GM19455 (cell line): ENCODE measurements around the gene STIL.

Experiments used
- ATAC-seq: cut with Tn5 transposase; IDR thresholded peaks from one replicate; pipeline ENCODE4 v1.9.1; 2021; ENCODE audit not compliant: unreplicated experiment

Gene STIL

DNA sequence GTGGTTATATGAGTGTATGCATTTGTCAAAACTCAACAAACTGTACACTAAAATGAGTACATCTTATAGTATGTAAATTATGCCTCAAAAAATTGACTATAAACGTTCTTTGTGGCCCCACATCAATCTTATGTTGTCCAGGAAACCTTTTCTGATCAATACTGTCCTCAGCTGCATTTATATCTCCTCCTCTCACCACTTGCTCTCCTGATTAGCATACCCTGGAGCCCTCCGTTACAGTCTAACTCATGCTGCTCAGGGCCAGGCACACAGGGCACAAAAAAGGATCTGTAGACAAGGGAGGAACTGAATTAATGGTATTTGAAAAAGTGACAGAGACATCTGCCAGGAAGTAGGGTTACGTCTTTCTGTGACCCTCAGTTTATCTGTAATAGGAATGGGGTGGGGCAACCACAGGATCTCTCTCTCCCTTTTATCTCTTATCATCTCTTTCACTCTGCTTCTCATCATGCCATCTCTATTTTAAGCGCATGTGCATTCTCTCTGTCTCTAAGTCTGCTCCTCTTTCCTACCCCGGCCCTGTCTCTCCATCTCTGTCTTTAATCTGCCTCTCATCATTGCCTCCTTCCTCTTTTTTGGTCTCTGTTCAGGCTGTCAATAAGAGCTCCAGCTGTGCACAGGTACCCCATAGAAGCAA lies 74.9 kb downstream of the STIL start:
- ATAC-seq, result no peak

DNA sequence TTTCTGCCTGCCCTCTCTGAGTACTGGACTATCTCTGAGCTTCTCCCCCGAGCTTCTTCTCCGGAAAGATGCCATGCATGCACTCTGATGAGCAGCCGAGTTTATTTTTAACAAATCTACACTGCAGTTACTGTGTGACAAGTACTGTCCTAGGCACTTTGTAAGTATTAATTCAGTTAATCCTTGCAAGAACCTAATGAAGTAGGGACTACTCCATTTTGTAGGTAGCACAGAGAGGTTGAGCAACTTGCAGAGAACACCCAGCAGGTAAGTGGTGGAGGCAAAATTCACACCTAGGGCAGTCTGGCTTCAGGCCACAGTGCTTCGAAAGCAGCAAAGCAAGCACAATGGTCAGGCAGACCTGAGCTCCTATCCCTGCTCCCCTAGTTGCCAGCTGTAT lies 78.1 kb downstream of the STIL start:
- ATAC-seq, result no peak

DNA sequence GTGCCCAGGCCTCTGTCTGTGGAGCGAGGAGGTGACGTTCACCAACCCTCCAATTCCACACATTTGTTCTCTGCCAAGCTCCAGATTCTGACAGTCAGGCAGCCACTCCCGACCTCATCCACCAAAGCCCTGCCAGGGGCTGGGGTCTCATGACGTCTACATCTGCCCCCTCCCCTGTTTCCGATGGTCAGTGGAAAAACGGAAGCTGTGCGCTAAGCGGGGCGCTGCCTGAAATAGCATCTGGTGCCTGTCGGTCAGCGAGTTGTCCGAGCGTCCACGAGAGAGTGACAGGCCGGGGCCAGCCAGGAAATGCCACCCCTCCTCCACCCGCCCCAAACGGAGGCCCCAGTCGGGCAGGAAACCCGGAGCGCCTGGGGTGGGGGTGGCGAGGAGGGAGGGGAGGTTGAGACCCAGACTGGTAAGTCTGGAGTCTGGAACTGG lies 78.7 kb downstream of the STIL start:
- ATAC-seq, result no peak

DNA sequence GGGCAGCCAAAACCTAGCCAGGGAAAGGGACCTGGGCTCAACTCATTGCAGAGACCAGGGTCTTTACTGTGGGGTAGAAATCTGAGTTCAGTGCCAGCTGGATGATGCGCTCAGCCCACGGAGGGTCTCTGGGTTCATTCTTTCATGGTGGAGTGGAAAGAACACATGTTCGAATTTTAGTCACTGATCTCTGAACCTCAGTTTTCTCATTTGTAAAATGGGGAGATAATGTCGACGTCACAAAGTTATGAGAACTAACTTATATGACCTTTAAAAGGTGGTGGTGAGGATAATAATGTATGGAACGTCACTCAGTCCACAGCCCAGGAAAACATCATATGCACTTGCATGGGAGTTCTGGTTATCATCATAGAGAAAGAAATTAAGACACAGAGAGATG lies 80.8 kb downstream of the STIL start:
- ATAC-seq, result no peak

DNA sequence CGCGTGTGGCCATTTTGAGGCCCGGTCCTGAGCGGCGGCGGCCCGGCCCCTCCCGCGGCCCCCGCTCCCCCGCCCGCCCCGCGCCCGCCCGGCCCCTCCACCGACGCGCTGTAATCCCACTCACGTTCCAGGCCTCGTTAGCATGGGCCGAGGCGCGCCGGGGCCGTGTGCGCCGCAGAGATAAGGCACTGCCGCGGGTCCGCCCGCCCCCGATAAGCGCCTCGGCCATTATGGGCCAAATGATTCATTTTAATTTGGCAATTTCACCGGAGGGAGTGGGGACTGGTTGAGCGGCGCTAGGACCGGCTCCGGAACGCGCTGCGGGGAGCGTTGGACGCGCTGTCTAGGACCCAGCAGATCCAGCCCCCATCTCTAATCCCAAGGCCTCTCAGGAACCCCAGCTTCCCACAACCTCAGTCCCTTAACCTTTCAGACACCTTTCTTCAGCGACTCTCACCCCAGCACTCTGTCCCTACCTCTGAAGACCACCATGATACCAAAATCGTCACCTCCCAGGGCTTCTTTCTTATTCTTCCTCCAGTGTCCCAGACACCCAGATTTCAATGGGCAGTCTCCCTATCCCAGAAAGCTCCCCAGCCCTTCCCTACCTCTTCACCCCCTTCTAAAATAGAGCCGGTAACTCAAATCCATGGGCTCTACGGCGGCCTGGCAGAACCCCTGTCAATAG lies 81.6 kb downstream of the STIL start, which contains the start of gene TAL1:
Gene TAL1 (minus strand): TSS at position 39 of the 688 bp plus-strand sequence. CDS start 6,337 bp downstream, outside the sequence.
- ATAC-seq, result no peak

DNA sequence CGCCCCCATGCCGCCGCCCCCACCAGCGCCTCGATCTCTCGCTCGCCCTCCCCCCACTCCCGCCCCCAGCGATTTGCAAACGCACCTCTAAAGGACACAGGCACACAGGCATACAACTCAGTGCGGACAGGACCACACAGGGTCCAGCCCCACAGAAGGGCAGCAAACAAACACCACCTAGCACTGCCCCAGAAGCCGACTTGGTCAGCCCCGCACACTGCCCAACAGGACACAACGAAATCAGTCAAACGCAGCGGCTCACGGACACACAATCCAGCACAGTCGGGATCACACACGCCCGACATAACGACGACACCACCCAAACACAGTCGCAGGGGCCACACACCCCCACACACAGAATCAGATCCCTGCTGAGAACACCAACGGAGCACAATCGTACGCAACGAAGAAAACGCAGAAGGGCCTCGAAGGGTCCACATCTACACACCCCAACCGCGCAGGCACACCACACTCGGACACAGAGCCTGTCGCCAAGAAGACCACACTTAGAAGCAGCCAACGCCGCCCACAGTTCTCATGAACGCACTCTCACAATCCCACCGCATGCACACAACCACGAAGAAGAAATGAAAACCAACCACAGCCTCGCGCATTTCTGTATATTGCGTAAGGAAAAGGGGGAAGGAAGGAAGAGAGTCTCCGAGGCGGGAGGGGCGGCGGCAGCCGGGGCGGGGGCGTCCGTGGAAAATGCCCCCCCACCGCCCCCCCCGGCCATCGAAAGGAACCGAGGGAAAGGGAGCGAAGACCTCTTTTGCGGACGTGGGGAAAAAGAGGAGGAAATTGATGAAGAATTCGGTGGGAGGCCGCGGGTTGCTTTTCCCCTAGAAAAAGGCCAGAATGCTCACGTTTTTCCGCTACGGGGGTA lies 82.4 kb downstream of the STIL start:
- ATAC-seq, result no peak

DNA sequence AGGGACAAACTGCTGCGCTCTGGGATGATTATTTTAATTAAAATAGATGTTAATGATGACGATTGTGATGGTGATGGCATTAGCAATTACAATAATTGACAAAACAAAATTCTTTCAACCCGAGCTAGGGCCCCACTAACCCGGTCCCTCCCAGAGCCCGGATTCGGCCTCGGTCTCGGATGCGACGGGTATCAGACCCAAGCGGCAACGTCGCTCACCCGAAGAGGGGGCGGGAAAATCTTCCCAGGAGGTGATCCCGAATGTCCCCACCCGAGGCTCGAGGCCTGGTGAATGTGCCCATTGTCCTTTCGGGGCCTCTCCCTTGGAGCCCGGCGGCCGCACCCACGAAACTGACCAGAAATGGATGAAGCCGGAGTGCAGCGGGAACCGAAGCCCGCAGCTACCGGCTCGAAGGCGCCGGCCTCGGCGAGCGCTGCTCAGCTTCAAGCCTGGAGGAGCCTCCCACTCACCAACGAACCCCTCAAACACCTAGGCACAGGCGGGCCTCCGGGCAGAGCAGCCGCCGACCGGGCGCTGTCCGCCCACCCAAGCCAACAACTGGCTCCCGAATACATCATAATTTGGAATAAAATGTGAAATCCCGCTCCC lies 83.2 kb downstream of the STIL start:
- no peak for ATAC-seq

DNA sequence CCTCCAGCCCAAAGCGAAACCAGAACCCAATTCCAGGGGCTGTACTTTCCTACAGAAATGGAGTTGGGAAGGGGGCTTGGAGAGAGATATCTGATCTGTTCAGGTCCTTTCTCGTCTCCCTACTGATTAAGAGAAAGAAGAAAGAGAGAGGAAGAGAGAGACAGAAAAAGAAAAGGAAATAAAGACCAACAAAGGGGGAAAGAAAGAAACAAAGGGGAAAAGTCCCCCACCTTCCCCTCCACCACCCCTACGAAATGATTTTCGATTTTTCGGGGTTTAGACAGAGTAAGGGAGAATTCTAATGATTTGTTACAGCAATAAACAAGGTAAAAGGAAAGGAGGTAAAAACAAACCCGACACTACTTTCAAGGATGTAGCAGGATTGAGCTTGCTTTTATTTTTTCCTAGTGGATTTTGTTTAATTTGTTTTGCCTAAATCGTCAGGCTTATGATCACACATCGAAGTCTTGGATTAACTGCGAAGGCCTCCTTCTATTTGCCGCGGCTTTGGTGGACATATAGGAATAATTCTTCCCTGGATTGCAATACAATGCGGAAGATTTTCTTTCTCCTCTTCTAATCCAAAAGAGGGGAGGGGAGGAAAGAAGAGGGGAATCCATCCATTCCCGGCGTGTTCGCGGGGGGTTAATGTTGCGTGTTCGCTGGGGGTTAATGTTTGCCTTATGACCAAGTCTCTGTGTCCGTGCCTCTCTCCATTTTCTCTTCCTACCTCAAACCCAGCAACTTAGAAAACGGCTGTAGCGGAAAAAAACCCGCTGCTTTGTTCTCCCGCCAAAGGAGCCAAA lies 83.9 kb downstream of the STIL start:
- no peak for ATAC-seq

DNA sequence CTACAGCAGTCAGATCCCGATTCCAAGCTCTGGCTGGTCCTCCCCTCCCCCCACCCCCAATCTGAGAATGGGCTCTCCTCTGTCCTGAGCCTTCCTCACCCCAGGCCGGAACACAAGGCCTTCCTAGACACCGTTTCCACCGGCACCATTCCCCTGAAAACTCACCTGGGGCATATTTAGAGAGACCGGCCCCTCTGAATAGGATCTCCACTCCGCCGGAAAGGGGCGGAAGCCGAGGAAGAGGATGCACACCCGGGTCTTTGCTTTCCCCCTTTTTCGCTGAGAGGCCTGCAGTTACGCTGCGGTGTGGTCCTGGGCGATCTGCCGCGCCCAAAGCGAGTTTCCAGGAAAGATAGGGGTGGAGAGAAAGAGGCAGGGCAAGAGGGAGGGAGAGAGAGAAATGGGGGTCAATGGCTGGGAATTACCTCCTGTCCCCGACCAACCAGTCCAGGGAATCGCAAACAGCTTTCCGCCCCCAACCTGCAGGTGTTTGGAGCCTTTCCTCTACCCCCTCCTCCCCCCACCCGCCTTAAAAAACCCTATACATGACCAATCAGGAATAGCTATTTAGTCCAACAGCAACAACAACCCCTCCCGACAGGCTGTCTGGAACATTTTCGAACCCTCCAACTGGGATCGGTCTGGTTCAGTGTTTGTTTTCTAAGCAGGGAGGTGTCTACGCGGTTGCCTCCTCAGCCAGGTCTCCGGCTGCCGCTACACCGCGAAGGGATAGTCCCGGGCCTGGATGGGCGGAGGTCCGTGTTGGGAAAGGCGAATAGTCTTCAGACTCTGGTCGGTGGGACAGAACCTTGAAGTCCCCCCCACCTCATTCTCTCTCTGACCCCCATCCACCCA lies 84.7 kb downstream of the STIL start:
- no peak for ATAC-seq

DNA sequence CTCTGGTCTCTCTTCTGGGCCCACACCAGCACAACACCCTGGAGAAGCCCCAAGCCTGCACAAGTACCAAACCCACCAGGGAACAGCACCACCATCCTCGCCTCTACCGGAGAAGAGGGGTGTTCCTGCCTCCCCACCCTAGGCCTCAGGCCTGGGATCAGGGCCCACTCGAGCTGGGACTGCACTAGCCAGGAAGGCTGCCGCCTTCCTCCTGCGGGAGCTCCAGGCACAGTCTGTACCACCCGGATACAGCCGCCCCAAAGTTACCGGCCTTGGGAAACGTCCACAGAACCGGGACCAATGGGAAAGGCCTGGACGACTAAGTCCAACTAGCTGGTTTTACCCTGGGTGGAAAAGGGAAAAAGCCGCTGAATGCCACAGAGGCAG lies 85.3 kb downstream of the STIL start:
- ATAC-seq, result no peak

DNA sequence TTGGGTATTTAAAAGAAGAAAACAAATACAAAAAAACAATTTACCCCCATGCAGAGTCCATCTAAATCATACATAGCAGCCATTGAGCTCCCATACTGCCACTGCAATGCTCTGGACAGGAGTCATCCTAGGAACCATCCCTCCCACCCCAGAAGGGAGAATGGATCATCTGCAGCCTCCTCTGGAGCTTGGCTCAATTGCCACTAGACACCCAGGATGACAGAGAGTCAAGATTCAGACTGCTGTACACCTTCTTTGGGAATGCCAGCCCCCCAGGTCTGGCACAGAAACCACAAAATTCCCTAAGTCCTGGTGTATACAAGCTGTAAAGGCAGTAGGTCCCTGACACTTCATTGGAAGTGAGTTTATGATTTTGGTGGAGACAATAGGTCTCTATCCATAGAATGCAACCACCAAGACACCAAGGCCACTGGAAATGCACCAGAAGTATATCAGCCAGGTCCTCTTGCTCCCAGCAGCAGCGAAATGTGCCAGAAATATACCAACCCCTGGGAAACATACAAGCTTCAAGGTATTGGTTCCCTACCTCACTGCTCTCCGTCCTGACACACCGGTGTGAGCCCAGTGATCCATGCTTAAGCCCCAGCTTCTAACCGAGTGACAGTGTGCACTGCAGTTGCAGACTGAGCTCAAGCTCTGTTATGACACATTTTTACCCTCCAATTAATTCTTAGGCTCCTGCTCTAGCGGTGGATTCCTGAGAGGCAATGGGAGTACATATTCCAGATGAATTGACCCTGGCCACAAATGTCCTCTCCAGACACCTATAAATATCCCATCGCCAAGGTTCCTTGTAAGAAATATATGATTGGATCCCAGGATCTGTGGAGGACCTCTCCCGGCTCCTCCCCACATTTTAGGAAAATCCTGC lies 86.4 kb downstream of the STIL start:
- no peak for ATAC-seq

DNA sequence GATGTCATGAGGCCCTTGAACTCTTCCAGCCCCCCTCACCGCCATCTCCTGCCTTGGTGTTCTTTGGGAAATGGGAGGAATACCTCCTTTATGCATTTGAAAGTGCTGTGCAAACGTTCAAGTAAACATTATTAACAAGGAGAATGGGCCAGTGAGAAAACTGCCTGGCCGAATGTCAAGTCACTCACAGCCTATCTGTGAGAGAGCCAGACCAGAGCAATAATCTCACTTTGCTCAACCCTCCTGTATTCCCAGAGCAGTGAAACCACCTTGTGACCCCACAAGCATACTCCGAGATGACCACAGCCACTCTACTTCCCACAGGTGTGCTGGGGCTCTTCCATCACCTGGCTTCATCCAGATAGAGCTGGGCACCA lies 87.1 kb downstream of the STIL start:
- no peak for ATAC-seq

DNA sequence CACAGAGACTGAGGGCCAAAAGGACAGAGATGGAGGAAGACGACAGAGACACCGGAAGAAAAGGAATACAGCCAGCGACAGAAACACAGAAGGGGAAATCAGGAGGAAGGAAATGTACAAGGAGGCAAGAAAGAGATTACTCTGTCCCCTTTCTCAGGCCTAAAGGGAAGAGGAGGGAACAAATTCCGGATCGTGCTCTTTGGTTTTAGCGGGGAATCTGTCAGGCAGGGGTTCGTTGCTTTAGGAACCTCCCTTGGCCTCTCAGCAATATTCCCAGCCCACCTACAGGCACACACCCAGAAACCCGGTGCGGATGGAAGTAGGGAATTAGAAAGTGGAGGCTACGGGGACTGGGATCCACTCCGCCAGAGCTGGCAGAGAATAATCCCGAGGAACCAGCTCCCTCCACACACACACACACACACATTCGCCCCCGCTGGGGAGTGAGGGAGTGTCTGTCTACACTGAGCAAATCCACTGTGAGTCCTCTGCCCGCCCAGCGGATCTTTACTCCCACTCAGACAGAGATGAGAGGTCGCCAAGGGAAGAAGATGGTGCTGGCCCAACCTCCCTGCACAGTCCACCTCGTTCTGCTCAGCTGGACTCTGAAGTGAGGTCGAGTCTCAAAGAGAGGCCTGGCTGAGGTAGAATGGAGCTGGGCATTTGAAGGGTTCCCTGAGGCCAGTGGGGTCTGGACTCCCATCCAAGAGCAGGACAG lies 87.7 kb downstream of the STIL start:
- ATAC-seq, result no peak

DNA sequence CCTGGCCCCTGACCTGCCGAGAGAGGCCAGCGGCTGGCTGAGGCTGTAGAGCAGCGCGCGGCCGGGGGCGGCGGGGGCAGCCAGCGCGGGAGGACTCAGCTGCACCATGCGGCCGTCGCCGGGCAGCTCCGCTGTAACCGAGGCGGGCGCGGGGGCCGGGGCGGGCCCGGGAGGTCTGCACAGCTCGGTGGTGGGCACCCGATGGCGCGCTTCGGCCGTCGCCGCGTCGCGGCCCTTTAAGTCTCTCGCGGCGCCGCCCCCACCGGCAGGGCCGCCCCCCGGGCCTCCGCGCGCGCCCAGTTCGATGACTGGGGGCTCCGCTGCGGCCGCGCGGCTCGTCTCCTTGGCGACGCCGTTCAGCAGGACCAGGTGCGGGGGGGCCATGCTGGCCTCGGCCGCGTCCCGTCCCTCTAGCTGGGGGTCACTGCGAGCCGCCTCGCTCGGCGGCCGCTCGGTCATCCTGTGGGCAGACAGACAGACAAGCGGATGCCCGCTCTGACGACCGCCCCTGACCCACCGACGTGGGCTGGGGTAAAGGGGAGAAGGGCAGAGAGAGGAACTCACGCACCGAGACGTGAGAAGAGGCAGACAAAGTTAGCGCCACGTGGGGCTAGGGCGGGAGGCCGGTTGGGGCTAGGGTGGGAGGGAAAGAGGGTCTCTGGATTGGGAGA lies 88.4 kb downstream of the STIL start:
- ATAC-seq, result no peak

DNA sequence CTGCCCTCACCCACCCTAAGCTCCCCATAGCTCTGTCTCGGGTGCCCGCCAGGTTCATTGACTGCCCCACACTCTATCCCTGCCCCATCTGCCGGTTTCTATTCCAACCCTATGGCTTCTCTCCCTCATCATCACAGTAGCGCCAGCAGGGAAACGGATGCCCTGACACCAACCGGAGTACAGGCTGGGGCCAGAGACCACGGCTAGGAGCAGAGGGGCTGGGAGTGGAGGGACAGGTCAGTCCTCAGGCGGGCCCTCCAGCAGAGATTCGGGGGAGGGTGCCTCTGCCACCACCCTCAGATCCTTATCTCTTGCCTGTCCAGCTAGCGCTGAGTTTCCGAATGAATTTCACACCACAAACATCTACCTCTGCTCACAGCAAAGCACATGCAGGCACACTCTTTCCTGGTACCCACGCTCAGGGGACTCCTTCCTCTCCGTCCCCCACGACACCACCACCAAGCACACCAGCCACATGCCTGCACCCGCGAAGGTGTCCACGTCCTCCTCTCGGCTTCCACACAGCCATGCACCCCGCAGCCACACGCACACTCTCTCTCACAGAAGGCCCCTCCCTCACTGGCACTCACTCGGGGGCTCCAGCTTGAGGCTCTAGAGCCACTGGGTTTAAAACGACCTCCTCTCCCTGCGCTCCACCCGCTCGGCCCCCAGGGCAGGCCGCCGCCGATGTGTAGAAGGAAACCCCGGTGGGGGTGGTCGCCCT lies 89.1 kb downstream of the STIL start:
- ATAC-seq, result no peak

DNA sequence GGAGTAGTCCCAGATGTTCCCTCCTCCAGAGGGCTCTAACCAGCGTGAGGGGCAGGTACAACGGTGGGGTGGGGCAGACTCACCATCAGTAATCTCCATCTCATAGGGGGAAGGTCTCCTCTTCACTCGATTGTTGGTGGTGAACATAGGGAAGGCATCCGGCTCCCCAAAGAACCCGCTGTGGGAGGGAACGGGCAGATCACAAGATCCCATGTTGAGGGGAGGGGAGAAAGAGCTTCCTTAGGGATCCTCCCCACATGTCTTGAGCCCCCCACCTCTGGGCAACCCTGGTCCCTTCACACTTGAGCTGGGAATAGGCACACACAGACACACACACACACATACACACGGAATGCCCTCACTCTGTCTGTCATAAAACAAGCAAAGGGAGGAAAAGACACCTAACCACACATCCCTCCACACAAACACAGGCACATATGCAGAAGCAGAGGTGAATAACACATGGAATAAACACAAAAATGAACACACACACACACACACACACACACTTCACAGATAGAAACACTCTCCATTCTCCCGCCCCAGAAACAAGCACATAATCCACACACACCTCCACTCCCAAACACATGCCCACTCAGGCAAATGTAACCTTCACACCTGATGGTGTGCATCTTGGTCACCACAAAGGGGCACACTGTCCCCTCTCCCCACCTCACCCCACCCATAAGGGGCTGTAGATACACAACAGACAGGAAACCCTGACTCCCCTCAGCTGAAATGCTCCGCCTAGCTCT lies 89.8 kb downstream of the STIL start:
- no peak for ATAC-seq
